ENCODE measurements around the gene UNC5B. TPM values are rescaled to one million over a fixed set of nuclear protein-coding genes. Genes with fewer than 3 reads are reported as not detected.

Gene UNC5B
- total RNA-seq, 1 donor from 2014 or later: 13.1 TPM

- no peak for TF ChIP-seq CTCF (IDR thresholded peaks at IDR 0.05)
- no peak for DNase-seq (ENCODE audit: extremely low spot score, unreplicated experiment)
- Mint-ChIP-seq H3K9me3 (ENCODE audit: unreplicated experiment) (no peaks in the 10 kb centered on the region), H3K4me1 (ENCODE audit: unreplicated experiment) (no peaks in the 10 kb centered on the region), H3K27me3 (ENCODE audit: unreplicated experiment) (peaks cover 6% of the 10 kb centered on the region), H3K36me3 (ENCODE audit: unreplicated experiment) (no peaks in the 10 kb centered on the region), H3K4me3 (ENCODE audit: unreplicated experiment) (no peak overlapping the region), H3K27ac (ENCODE audit: unreplicated experiment) (no peak overlapping the region)
Measured at GRCh38 chr10:71334221-71334791, 121.9 kb downstream of the UNC5B start.

DNA sequence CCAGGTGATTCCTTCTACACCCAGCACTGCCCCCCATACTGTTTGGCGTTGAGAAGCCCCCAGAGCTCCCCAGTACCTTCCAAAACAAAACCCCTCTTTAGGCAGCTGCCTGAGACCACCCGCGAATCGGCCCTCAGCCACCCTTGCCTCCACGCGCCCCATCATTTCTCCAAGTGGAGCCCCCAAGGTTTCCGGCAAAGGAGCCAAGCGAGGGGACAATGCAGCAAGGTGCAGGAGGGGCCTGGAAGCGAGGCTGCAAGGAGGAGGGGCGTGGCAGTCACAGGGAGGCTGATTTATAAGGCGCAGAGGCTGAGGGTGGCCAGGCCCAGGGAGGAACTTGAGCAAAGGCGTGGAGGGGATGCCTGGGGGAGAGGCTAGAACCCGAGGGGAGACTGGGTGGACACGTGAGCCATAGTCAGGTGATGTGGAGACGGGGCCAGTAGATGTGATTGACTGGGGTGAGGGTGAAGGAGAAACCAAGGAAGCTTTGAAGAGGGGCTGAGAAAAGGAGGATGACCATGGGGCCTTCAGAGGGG is 122.9 kb downstream of the UNC5B start:
- Mint-ChIP-seq H3K4me3 (ENCODE audit: unreplicated experiment) (no peak overlapping the region), H3K27me3 (ENCODE audit: unreplicated experiment) (peaks cover 6% of the 10 kb centered on the region), H3K27ac (ENCODE audit: unreplicated experiment) (no peak overlapping the region), H3K36me3 (ENCODE audit: unreplicated experiment) (no peaks in the 10 kb centered on the region), H3K9me3 (ENCODE audit: unreplicated experiment) (no peaks in the 10 kb centered on the region), H3K4me1 (ENCODE audit: unreplicated experiment) (no peaks in the 10 kb centered on the region)
- no peak for DNase-seq (ENCODE audit: extremely low spot score, unreplicated experiment)
- no peak for TF ChIP-seq CTCF (IDR thresholded peaks at IDR 0.05)

GRCh38 chr10:71336632-71337031 is 124.3 kb downstream of the UNC5B start:
- H3K9me3 Mint-ChIP-seq (ENCODE audit: unreplicated experiment): no peaks in the 10 kb centered on the region
- no peak for DNase-seq (ENCODE audit: extremely low spot score, unreplicated experiment)
- H3K4me1 Mint-ChIP-seq (ENCODE audit: unreplicated experiment): no peaks in the 10 kb centered on the region
- peaks cover 6% of the 10 kb centered on the region for H3K27me3 Mint-ChIP-seq (ENCODE audit: unreplicated experiment)
- H3K36me3 Mint-ChIP-seq (ENCODE audit: unreplicated experiment): no peaks in the 10 kb centered on the region
- TF ChIP-seq CTCF (IDR thresholded peaks at IDR 0.05): no peak
- no peak overlapping the region for H3K27ac Mint-ChIP-seq (ENCODE audit: unreplicated experiment)
- H3K4me3 Mint-ChIP-seq (ENCODE audit: unreplicated experiment): no peak overlapping the region

GRCh38 chr10:71337219-71337701 is 124.9 kb downstream of the UNC5B start:
- no peaks in the 10 kb centered on the region for H3K4me1 Mint-ChIP-seq (ENCODE audit: unreplicated experiment)
- no peaks in the 10 kb centered on the region for H3K9me3 Mint-ChIP-seq (ENCODE audit: unreplicated experiment)
- peaks cover 6% of the 10 kb centered on the region for H3K27me3 Mint-ChIP-seq (ENCODE audit: unreplicated experiment)
- no peak overlapping the region for H3K4me3 Mint-ChIP-seq (ENCODE audit: unreplicated experiment)
- no peaks in the 10 kb centered on the region for H3K36me3 Mint-ChIP-seq (ENCODE audit: unreplicated experiment)
- no peak for TF ChIP-seq CTCF (IDR thresholded peaks at IDR 0.05)
- DNase-seq (ENCODE audit: extremely low spot score, unreplicated experiment): no peak
- no peak overlapping the region for H3K27ac Mint-ChIP-seq (ENCODE audit: unreplicated experiment)

- Mint-ChIP-seq H3K36me3 (ENCODE audit: unreplicated experiment) (no peaks in the 10 kb centered on the region), H3K4me1 (ENCODE audit: unreplicated experiment) (no peaks in the 10 kb centered on the region), H3K4me3 (ENCODE audit: unreplicated experiment) (no peak overlapping the region), H3K27ac (ENCODE audit: unreplicated experiment) (no peak overlapping the region), H3K9me3 (ENCODE audit: unreplicated experiment) (no peaks in the 10 kb centered on the region), H3K27me3 (ENCODE audit: unreplicated experiment) (peaks cover 6% of the 10 kb centered on the region)
- no peak for TF ChIP-seq CTCF (IDR thresholded peaks at IDR 0.05)
- DNase-seq (ENCODE audit: extremely low spot score, unreplicated experiment): no peak
Measured at GRCh38 chr10:71338728-71339495, 126.5 kb downstream of the UNC5B start.
